Spleen (tissue), 13 donors: ENCODE results near the gene KCNJ3. TPM values are rescaled to one million over a fixed set of nuclear protein-coding genes. Genes with fewer than 3 reads are reported as not detected.

ENCODE experiments used
- DNase-seq: peaks from one replicate; pipeline ENCODE4 v3.0.0-alpha.2; 2020
- H3K27ac ChIP-seq, 8 donors: fragments of 200-600 bp; sonication (generic) in 7 of 8; 1 replicate in 4 of 8; 2 replicates in 4 of 8; pipeline versions ENCODE4 v1.5.0 to v1.8.0; 2016 to 2021; ENCODE audit warnings: inconsistent platforms in 4 of 8, mild to moderate bottlenecking in 4 of 8, moderate library complexity in 1 of 8
- H3K27me3 ChIP-seq, 7 donors: fragments of 200-600 bp; sonication (generic) in 6 of 7; replicated peaks in 1 of 7; 1 replicate in 4 of 7; 2 replicates in 3 of 7; pipeline versions ENCODE4 v1.5.0 to v1.8.0; 2016 to 2021; ENCODE audit warnings: inconsistent platforms in 3 of 7, mild to moderate bottlenecking in 1 of 7
- H3K36me3 ChIP-seq, 6 donors: fragments of 200-600 bp; sonication (generic) in 5 of 6; 1 replicate in 4 of 6; 2 replicates in 2 of 6; pipeline versions ENCODE4 v1.5.0 to v1.8.0; 2016 to 2021; ENCODE audit warnings: inconsistent platforms in 2 of 6
- H3K4me1 ChIP-seq, 6 donors: fragments of 200-600 bp; sonication (generic) in 5 of 6; 1 replicate in 3 of 6; 2 replicates in 3 of 6; pipeline versions ENCODE4 v1.5.0 to v1.8.0; 2016 to 2021; ENCODE audit warnings: inconsistent platforms in 3 of 6
- H3K4me3 ChIP-seq, 8 donors: fragments of 200-600 bp; sonication (generic) in 7 of 8; 1 replicate in 4 of 8; 2 replicates in 4 of 8; pipeline versions ENCODE4 v1.5.0 to v1.8.0; 2016 to 2021; ENCODE audit warnings: inconsistent platforms in 4 of 8, mild to moderate bottlenecking in 4 of 8, moderate library complexity in 2 of 8
- H3K9me3 ChIP-seq, 8 donors: fragments of 200-600 bp; sonication (generic) in 7 of 8; 1 replicate in 4 of 8; 2 replicates in 4 of 8; pipeline versions ENCODE4 v1.5.0 to v1.8.0; 2016 to 2021; ENCODE audit warnings: inconsistent platforms in 4 of 8
- CTCF ChIP-seq, 11 experiments: fragments of 200-600 bp in 7 of 11; fragments of 450-650 bp in 4 of 11; sonication (generic) in 4 of 11; IDR thresholded peaks in 8 of 11; conservative IDR thresholded peaks in 3 of 11; 1 replicate in 7 of 11; 2 replicates in 4 of 11; pipeline versions ENCODE4 v1.4.0 to v1.8.0; 2016 to 2021; ENCODE audit warnings: antibody characterized with exemption in 11 of 11, inconsistent platforms in 4 of 11, mild to moderate bottlenecking in 1 of 11
- POLR2A ChIP-seq, 3 donors: fragments of 450-650 bp; IDR thresholded peaks; one replicate each; pipeline ENCODE4 v1.5.1; 2017; ENCODE audit warnings: antibody characterized with exemption in 3 of 3, mild to moderate bottlenecking in 1 of 3
- POLR2AphosphoS5 ChIP-seq, 3 donors: sonication (generic); formaldehyde crosslinking; IDR thresholded peaks; one replicate each; pipeline ENCODE4 v1.5.1; 2017; ENCODE audit warnings: antibody characterized with exemption in 3 of 3
- WGBS, 5 donors: extraction: QIAGEN DNeasy Blood & Tissue Kit in 3 of 5; methylation state at CpG; one replicate each; pipeline versions ENCODE4 v1.1.5 to v1.1.7; 2013 to 2018; 5-methylcytosine and 5-hydroxymethylcytosine counted together
- intact Hi-C: fragments of 100-400 bp; cut with DNase I; formaldehyde crosslinking; loops from one replicate; pipeline ENCODE4 v1.15.0; 2023; ENCODE audit warnings: low total_unique reads
- long read RNA-seq, 2 donors: transcript quantifications; one replicate each; lab custom pipeline, GENCODE V29; 2026
- polyA plus RNA-seq, 3 donors: library from polyadenylated mRNA; stranded (reverse); fragments of 200-250 nt; gene quantifications; one replicate each; pipeline ENCODE4 v1.2.1, GENCODE V29; 2013
- total RNA-seq, 7 donors: library from RNA; depleted of rRNA in 3 of 7; stranded (reverse); fragments of >200 nt in 3 of 7; fragmentation: NEBNext Ultra II Directional in 4 of 7; extraction: Animal tissue kit (Norgen Biotek cat#: 25700) in 4 of 7; gene quantifications; one replicate each; pipeline versions ENCODE4 v1.1.0 to v1.2.1, GENCODE V29; 2016 to 2021
- donor health status: healthy with polysubstance abuse.
- donor health status: DM: no; HTN: no; CAD: no; lungs with moderate emphysema.
- donor health status: DM: no; HTN: no; CAD: no.
- donor health status: Bipolar disorder and iron deficiency.
- donor health status: healthy.
- donor health status: DM: no; HTN: no; CAD: no.
- donor health status: DM: yes; HTN: yes; CAD: no.

KCNJ3 gene
- total RNA-seq (1 to 10 TPM in 4 of 7 donors, under 1 TPM in 3; 0.39 to 2.4 (median 1.1) TPM), polyA plus RNA-seq (1 to 10 TPM in 1 of 3 donors, under 1 TPM in 2; 0.12 to 1.2 (median 0.67) TPM)
- long read RNA-seq, donor 1: 0 reads
- long read RNA-seq, donor 2: 0 reads

GRCh38 chr2:154698296-154698720 lies at the start of gene KCNJ3:
Gene KCNJ3, plus strand, starts transcription at chr2:154698695. Its CDS starts 81 bp downstream, at chr2:154698776.
- no peak for DNase-seq
- 2 to 6% (median 3%) methylated on average over 14 to 16 of the region's 16 CpGs for WGBS, 5 donors
- Histone ChIP-seq H3K27ac (no peak within 1 kb of the TSS), H3K27me3 (peaks cover 0 to 39% (median 28%) of the 10 kb centered on the region in 7 donors), H3K4me1 (peaks cover 0 to 22% (median 9%) of the 10 kb centered on the region in 6 donors), H3K36me3 (no peaks in the 10 kb centered on the region), H3K9me3 (no peaks in the 10 kb centered on the region), H3K4me3 (peak within 1 kb of the TSS; percentile 11 to 66 (median 36))
- intact Hi-C loops: no loop called here
- no peak for TF ChIP-seq CTCF (IDR thresholded peaks at IDR 0.05 in 8 of 11, conservative IDR thresholded peaks at IDR 0.05 in 3 of 11)
- TF ChIP-seq POLR2A (IDR thresholded peaks at IDR 0.05): no peak
- no peak for TF ChIP-seq POLR2AphosphoS5 (IDR thresholded peaks at IDR 0.05)

- intact Hi-C loops: no loop called here
- H3K27me3 ChIP-seq: no peaks in the 10 kb centered on the region
Observed at GRCh38 chr2:154655499-154655898, 43.0 kb upstream of the KCNJ3 start.

GRCh38 chr2:154658854-154659253 lies 39.6 kb upstream of the KCNJ3 start:
- 83 to 98% (median 94%) methylated on average over 1 of the region's 1 CpG for WGBS, 5 donors
- Histone ChIP-seq H3K4me1 (no peaks in the 10 kb centered on the region), H3K9me3 (no peaks in the 10 kb centered on the region), H3K36me3 (no peaks in the 10 kb centered on the region), H3K27me3 (no peaks in the 10 kb centered on the region), H3K4me3 (no peak overlapping the region), H3K27ac (no peak overlapping the region)
- intact Hi-C loops: no loop called here
- no peak for DNase-seq
- no peak for TF ChIP-seq POLR2A (IDR thresholded peaks at IDR 0.05)
- no peak for TF ChIP-seq CTCF (IDR thresholded peaks at IDR 0.05 in 8 of 11, conservative IDR thresholded peaks at IDR 0.05 in 3 of 11)
- TF ChIP-seq POLR2AphosphoS5 (IDR thresholded peaks at IDR 0.05): no peak

More at GRCh38 chr2:154655499-154655898, 43.0 kb upstream of the KCNJ3 start:
- DNase-seq: no peak
- no peaks in the 10 kb centered on the region for H3K4me1 ChIP-seq
- no peak overlapping the region for H3K27ac ChIP-seq
- no peaks in the 10 kb centered on the region for H3K36me3 ChIP-seq
- H3K9me3 ChIP-seq: no peaks in the 10 kb centered on the region
- no peak for TF ChIP-seq POLR2AphosphoS5 (IDR thresholded peaks at IDR 0.05)
- no peak for TF ChIP-seq POLR2A (IDR thresholded peaks at IDR 0.05)
- TF ChIP-seq CTCF (IDR thresholded peaks at IDR 0.05 in 8 of 11, conservative IDR thresholded peaks at IDR 0.05 in 3 of 11): no peak
- H3K4me3 ChIP-seq: no peak overlapping the region

- intact Hi-C loops: no loop called here
- Histone ChIP-seq H3K27ac (no peak overlapping the region), H3K9me3 (peaks cover 0 to 5% (median 0%) of the 10 kb centered on the region in 8 donors), H3K4me1 (no peaks in the 10 kb centered on the region), H3K27me3 (no peaks in the 10 kb centered on the region), H3K36me3 (no peaks in the 10 kb centered on the region), H3K4me3 (no peak overlapping the region)
- no peak for DNase-seq
- TF ChIP-seq CTCF (IDR thresholded peaks at IDR 0.05 in 8 of 11, conservative IDR thresholded peaks at IDR 0.05 in 3 of 11): no peak
- TF ChIP-seq POLR2AphosphoS5 (IDR thresholded peaks at IDR 0.05): no peak
- no peak for TF ChIP-seq POLR2A (IDR thresholded peaks at IDR 0.05)
Observed at GRCh38 chr2:154664248-154664647, 34.2 kb upstream of the KCNJ3 start.
